IPS DF 6.9 (cell line): ENCODE results near the gene NUS1.
A peak's percentile ranks its signal among the peaks of the same experiment; 100 is the strongest.
"Not testable (repeated sequence)": the region's sequence is repeated elsewhere in the genome, so short reads cannot be mapped to it uniquely, and the experiment has no call there.

Experiments used
- DNase-seq: peaks from one replicate; pipeline ENCODE4 v3.0.0-alpha.2; 2013; ENCODE audit warnings: low read depth, low spot score
- H3K27ac ChIP-seq: one replicate; pipeline ENCODE4 v1.5.1; 2013; ENCODE audit warnings: low read length, control low read depth
- H3K27me3 ChIP-seq: 2 replicates; pipeline ENCODE4 v1.6.1; 2013; ENCODE audit warnings: mild to moderate bottlenecking, low read length; ENCODE audit not compliant: control insufficient read depth, insufficient read depth
- H3K36me3 ChIP-seq: 2 replicates; pipeline ENCODE4 v1.6.1; 2013; ENCODE audit warnings: low read length; ENCODE audit not compliant: control insufficient read depth, insufficient read depth
- H3K4me1 ChIP-seq: 2 replicates; pipeline ENCODE4 v1.6.1; 2013; ENCODE audit warnings: low read length; ENCODE audit not compliant: control insufficient read depth, insufficient read depth
- H3K4me3 ChIP-seq: 2 replicates; pipeline ENCODE4 v1.5.1; 2013; ENCODE audit warnings: mild to moderate bottlenecking, low read length
- H3K9me3 ChIP-seq: 2 replicates; pipeline ENCODE4 v1.6.1; 2013; ENCODE audit warnings: low read length, inconsistent platforms; ENCODE audit not compliant: control insufficient read depth, insufficient read depth
- WGBS: extraction: QIAGEN DNeasy Blood & Tissue Kit; methylation state at CpG from one replicate; pipeline ENCODE4 v1.1.7; 2013; ENCODE audit warnings: mixed read lengths, missing lambda C conversion rate; ENCODE audit not compliant: insufficient read length, insufficient coverage; 5-methylcytosine and 5-hydroxymethylcytosine counted together

Gene NUS1

DNA sequence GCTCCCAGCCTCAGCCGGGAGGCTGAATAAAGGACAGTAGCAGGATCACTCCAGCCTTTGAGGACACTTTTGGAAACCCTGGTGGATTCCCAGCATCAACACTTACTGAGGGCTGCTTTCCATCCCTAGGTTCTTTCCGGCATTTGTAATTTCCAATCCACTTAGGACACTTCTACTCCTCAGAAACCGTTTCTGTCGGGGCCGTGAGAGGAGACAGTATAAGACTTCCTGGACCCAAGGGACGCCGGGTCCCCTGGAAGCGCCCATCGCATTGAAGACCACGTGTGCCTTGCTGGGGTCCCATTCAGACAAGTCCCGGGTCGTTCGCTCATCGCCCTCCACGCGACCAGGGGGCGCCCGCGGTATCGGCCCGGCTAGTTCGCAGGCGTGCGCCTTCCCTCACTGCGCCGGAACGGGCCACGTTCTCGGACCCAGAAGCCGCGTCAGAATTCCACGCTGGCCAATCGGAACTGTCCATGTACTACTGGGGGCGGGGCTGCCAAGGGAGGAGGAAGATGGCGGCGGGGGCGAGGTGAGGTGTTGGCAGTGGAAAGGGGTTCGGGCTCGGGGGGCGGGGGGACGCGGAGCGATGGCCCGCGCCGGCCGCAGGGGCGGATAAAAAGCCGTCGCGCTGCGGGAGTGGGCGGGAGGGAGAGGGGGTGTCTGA is at the start of gene NUS1:
Gene NUS1 (plus strand): TSS at position 479 of the 667 bp plus-strand sequence. CDS start 202 bp downstream, outside the sequence.
- Histone ChIP-seq H3K36me3 (no peaks in the 10 kb centered on the region), H3K27ac (no peak within 1 kb of the TSS), H3K9me3 (no peaks in the 10 kb centered on the region), H3K4me3 (peak within 1 kb of the TSS; percentile 68), H3K27me3 (no peaks in the 10 kb centered on the region), H3K4me1 (no peaks in the 10 kb centered on the region)
- WGBS, result no CpG with 5 or more reads among the region's 53 CpGs
- peak; percentile 93 for DNase-seq

DNA sequence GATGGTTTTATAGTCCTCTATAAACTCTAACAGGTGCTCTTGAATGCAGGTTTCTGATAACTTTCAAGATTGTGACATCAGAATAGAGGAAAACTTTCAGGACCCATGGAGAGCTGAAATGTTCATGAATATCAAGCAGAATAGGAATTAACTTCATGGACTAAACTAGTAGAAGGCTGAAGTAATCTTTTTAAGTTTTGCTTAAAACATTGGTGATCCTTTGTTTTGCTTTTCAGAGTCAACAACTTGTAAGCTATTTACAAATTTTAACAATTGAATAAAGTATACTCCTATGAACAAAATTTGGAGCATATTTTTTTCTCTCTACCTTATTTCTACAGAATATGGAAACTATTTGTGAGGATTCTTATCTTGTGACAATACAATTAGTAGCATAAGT is 47.7 kb upstream of the NUS1 start:
- H3K9me3 ChIP-seq, result no peaks in the 10 kb centered on the region; the same call in 1 of the 2 replicates
- no peak for DNase-seq

DNA sequence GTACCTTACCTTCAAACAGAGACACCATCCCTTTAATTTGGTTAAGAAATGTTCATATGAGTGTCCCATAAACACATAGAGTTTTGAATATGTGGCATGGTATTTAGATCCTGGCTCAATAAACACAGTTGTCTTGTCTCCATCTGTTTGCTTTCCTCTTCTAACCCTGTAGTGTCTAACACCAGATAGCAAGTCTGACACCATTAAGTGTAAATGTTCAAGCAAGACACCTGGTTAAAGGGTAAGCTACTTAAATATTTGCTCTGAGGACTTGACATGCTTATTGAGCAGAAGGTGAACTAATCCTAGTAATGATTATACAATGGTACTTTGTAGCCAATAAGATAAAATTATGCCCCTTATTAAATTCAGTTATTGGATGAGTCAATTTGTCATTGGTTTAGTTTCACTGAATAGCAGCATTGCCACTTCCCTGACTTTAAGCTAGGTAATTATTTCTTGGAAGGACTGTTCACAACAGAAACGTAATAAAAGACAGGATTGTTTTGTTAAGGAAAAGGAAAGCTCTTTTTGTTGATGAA is 46.1 kb upstream of the NUS1 start:
- Histone ChIP-seq H3K4me3 (no peak overlapping the region), H3K27me3 (no peaks in the 10 kb centered on the region), H3K27ac (no peak overlapping the region), H3K4me1 (no peaks in the 10 kb centered on the region), H3K9me3 (no peaks in the 10 kb centered on the region), H3K36me3 (no peaks in the 10 kb centered on the region)
- WGBS, result no CpG with 5 or more reads among the region's 1 CpG
- DNase-seq, result no peak

More for the DNA sequence above, 47.7 kb upstream of the NUS1 start:
- no peaks in the 10 kb centered on the region for H3K27me3 ChIP-seq
- H3K27ac ChIP-seq, result no peak overlapping the region
- H3K4me1 ChIP-seq, result no peaks in the 10 kb centered on the region
- no peak overlapping the region for H3K4me3 ChIP-seq
- H3K36me3 ChIP-seq, result no peaks in the 10 kb centered on the region

DNA sequence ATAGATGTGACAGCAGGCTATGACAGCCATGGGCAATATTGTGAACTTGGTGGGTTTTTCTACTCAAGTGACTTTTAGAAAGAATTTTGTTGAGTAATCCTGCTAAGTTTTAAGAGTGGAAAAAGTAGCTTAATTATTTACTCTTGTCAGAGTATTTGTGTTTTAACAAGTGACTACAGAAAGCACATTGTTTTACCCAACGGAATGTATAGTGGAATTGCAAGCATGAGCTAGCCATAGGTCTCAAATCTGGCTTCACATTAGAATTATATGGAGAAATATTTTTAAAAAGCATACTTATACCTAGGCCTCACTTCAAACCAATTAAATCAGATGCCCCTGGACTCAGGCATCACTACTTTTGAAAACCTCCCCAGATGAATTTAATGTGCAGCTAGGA is 37.5 kb upstream of the NUS1 start:
- no peaks in the 10 kb centered on the region; the same call in 1 of the 2 replicates for H3K36me3 ChIP-seq
- no CpG with 5 or more reads among the region's 1 CpG for WGBS
- H3K27ac ChIP-seq, result no peak overlapping the region
- H3K4me3 ChIP-seq, result no peak overlapping the region
- no peaks in the 10 kb centered on the region for H3K9me3 ChIP-seq
- no peaks in the 10 kb centered on the region for H3K27me3 ChIP-seq
- H3K4me1 ChIP-seq, result no peaks in the 10 kb centered on the region
- no peak for DNase-seq

DNA sequence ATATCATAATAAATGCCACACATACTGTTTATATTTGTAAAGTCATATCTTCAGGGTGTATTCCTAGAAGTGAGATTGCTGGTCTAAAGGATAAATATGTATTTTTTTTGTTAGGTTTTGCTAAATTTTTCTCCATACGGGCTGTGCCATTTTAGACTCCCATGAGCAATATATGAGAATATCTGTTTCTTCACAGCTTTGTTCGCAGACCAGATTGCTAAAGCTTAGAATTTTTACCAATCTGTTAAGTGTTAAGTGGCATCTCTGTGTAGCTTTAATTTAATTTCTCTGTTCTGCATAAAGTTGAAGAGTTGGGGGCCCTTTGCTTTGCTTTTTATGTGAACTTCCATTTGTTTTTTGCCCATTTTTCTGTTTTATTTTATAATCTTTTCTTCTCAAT is 32.3 kb upstream of the NUS1 start:
- DNase-seq, result no peak
- no peaks in the 10 kb centered on the region for H3K27me3 ChIP-seq
- H3K4me3 ChIP-seq, result no peak overlapping the region
- no CpG with 5 or more reads among the region's 2 CpGs for WGBS
- no peaks in the 10 kb centered on the region for H3K9me3 ChIP-seq
- H3K27ac ChIP-seq, result no peak overlapping the region
- no peaks in the 10 kb centered on the region for H3K4me1 ChIP-seq
- H3K36me3 ChIP-seq, result no peaks in the 10 kb centered on the region; the same call in 1 of the 2 replicates

DNA sequence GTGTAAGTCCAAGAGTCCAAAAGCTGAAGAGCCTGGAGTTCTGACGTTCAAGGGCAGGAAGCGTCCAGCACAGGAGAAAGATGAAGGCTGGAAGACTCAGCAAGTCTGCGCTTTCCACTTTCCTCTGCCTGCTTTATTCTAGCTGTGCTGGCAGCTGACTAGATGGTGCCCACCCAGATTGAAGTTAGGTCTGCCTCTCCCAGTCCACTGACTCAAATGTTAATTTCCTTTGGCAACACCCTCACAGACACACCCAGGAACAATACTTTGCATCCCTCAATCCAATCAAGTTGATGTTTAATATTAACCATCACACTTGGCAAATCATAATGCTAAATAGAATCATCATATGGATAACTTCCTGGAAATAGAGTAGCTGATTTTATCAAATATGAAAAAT is 23.3 kb upstream of the NUS1 start:
- DNase-seq, H3K4me1 ChIP-seq, H3K36me3 ChIP-seq, H3K27ac ChIP-seq, H3K27me3 ChIP-seq, H3K9me3 ChIP-seq, H3K4me3 ChIP-seq: not testable (repeated sequence)
- WGBS, result no CpG with 5 or more reads among the region's 3 CpGs

DNA sequence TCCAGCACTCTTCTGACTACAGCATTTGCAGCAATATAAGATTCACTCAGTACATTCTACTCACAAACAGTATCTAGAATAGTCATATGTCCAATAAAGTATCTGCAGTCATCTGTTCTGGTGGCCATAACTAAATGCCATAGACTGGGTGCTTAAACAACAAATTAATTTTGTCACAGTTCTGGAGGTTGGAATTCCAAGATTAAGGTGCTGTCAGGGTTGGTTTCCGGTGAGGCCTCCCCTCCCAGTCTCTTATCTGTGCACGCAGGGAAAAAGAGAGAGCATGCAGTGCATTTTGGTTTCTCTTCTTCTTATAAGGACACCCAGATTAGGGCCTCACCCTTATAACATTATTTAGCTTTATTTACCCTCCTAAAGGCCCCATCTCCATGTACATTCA is 21.3 kb upstream of the NUS1 start:
- no peaks in the 10 kb centered on the region for H3K9me3 ChIP-seq
- WGBS, result no CpG with 5 or more reads among the region's 2 CpGs
- no peaks in the 10 kb centered on the region for H3K4me1 ChIP-seq
- H3K4me3 ChIP-seq, result no peak overlapping the region
- no peaks in the 10 kb centered on the region for H3K27me3 ChIP-seq
- no peak for DNase-seq
- no peaks in the 10 kb centered on the region for H3K36me3 ChIP-seq
- no peak overlapping the region for H3K27ac ChIP-seq

DNA sequence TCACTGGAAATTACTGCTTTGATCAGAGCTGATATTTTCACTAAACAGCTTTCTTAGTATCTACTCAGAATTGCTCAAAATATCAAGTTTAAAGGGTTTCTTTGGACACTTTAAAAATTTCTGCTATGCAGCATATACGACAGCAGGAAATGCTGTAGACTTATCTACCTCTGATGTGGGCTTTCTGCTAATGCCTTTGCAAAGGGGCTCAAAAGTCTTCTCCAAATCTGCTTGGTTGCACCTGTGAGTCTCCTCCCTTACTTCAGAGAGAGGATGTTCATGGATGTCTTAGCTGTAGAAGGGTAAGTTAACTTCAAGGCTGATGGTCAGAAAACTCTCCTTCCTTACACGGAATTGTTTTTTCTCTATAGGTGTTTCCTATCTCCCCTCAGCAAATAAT is 19.9 kb upstream of the NUS1 start:
- WGBS, result no CpG with 5 or more reads among the region's 2 CpGs
- no peak for DNase-seq
- Histone ChIP-seq H3K4me3 (no peak overlapping the region), H3K4me1 (no peaks in the 10 kb centered on the region), H3K27ac (no peak overlapping the region), H3K27me3 (no peaks in the 10 kb centered on the region), H3K36me3 (no peaks in the 10 kb centered on the region), H3K9me3 (no peaks in the 10 kb centered on the region)

DNA sequence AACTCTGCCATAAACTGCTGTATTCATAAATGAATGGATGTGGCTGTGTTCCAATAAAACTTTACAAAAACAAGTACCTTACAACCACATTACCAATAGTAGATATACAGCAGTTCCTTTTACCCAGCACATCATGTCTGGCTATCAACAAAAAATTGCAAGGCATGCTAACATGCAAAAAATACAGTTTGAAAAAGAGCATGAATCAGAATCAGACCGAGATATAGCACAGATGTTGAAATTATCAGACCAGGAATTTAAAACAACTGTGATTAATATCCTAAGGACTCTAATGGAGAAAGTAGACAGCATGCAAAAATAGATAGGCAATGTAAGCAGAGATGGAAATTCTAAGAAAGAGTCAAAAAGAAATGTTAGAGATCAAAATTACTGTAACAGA is 8.4 kb upstream of the NUS1 start:
- Histone ChIP-seq H3K9me3 (no peaks in the 10 kb centered on the region), H3K27me3 (no peaks in the 10 kb centered on the region), H3K4me3 (no peak overlapping the region), H3K27ac (no peak overlapping the region), H3K36me3 (no peaks in the 10 kb centered on the region), H3K4me1 (no peaks in the 10 kb centered on the region)
- no CpG with 5 or more reads among the region's 1 CpG for WGBS
- no peak for DNase-seq

DNA sequence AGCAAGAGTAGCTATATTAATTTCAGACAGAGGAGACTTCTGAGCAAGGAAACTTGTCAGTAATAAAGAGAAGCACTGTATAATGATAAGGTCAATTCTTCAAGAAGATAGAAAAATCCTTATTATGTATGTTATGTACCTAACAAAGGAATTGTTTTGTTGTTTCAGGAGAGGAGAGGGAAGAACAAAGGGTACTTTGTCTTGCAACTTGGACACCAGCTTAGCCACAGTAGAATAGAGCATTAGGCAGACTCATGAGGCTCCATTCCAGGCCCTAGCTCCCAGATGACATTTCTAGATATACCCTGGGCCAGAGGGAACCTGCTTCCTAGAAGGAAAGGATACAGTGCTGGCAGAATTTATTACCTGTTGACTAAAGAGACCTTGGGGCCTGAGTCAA is 6.5 kb upstream of the NUS1 start:
- H3K4me1 ChIP-seq, result no peaks in the 10 kb centered on the region
- no peak overlapping the region for H3K27ac ChIP-seq
- no peak overlapping the region for H3K4me3 ChIP-seq
- H3K36me3 ChIP-seq, result no peaks in the 10 kb centered on the region
- DNase-seq, result no peak
- H3K9me3 ChIP-seq, result no peaks in the 10 kb centered on the region
- no peaks in the 10 kb centered on the region for H3K27me3 ChIP-seq

DNA sequence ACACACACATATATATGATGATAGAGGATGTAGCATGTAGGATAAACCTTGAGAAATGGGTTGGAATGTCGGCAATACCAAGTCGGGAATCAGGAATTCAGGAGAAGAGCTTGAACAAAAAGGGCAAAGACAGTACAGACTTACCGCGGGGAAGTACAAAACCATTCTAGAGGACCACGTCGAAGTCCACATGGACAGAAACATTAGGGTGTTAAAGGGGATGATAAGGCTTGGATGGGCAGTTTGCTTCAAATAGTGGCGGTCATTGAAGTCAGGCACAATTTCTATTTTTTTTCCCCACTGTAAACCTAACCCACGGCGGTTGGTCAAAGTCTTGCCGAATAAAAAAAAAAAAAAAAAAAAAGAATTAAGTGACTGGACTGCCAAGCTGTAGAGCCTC is 766 bp upstream of the NUS1 start:
- no CpG with 5 or more reads among the region's 10 CpGs for WGBS
- Histone ChIP-seq H3K36me3 (no peaks in the 10 kb centered on the region), H3K27ac (no peak overlapping the region), H3K4me1 (no peaks in the 10 kb centered on the region), H3K9me3 (no peaks in the 10 kb centered on the region), H3K27me3 (no peaks in the 10 kb centered on the region), H3K4me3 (peak overlapping the region; percentile 68; the same call in 1 of the 2 replicates)
- DNase-seq, result no peak
